Natural killer cell (primary cell): ENCODE data around the gene DENND5A. TPM values are rescaled to one million over a fixed set of nuclear protein-coding genes. Genes with fewer than 3 reads are reported as not detected.

Experiments
- ATAC-seq, 3 donors: fragments of 150-1000 bp in 2 of 3; fragments of 200-7000 bp in 1 of 3; cut with Tn5 transposase; 1 replicate in 1 of 3; 2 replicates in 2 of 3; pipeline ENCODE4 v1.10.0; 2021; ENCODE audit warnings: mild to moderate bottlenecking in 2 of 3, moderate library complexity in 2 of 3
- DNase-seq, 2 donors: peaks; one replicate each; pipeline versions ENCODE4 v3.0.0 to v3.0.0-alpha.2; 2013 to 2021; ENCODE audit warnings: mixed read lengths in 1 of 2
- H3K27ac ChIP-seq: one replicate; pipeline ENCODE4 v1.5.1; 2013; ENCODE audit warnings: mild to moderate bottlenecking, low read length
- H3K27me3 ChIP-seq: one replicate; pipeline ENCODE4 v1.6.1; 2013; ENCODE audit warnings: low read length; ENCODE audit not compliant: control insufficient read depth, insufficient read depth
- H3K36me3 ChIP-seq: one replicate; pipeline ENCODE4 v1.6.1; 2013; ENCODE audit warnings: low read length; ENCODE audit not compliant: control insufficient read depth, insufficient read depth
- H3K4me1 ChIP-seq: one replicate; pipeline ENCODE4 v1.6.1; 2013; ENCODE audit warnings: low read length; ENCODE audit not compliant: control insufficient read depth, insufficient read depth
- H3K4me3 ChIP-seq: one replicate; pipeline ENCODE4 v1.5.1; 2013; ENCODE audit warnings: low read length
- H3K9me3 ChIP-seq: one replicate; pipeline ENCODE4 v1.6.1; 2013; ENCODE audit warnings: low read length; ENCODE audit not compliant: control insufficient read depth, insufficient read depth
- H3K27ac Mint-ChIP-seq, 2 donors: one replicate each; pipeline ENCODE4 v1.8.0; 2022; ENCODE audit warnings: mild to moderate bottlenecking in 2 of 2, mixed read lengths in 2 of 2, moderate library complexity in 1 of 2
- H3K27me3 Mint-ChIP-seq, 2 donors: one replicate each; pipeline ENCODE4 v1.8.0; 2022; ENCODE audit warnings: low read depth in 2 of 2, mixed read lengths in 2 of 2
- H3K36me3 Mint-ChIP-seq: one replicate; pipeline ENCODE4 v1.8.0; 2022; ENCODE audit warnings: mixed read lengths
- H3K4me1 Mint-ChIP-seq, 2 donors: one replicate each; pipeline ENCODE4 v1.8.0; 2022; ENCODE audit warnings: mixed read lengths in 2 of 2
- H3K4me3 Mint-ChIP-seq: one replicate; pipeline ENCODE4 v1.8.0; 2022; ENCODE audit warnings: mild to moderate bottlenecking, moderate library complexity, mixed read lengths
- H3K9me3 Mint-ChIP-seq, 2 donors: one replicate each; pipeline ENCODE4 v1.8.0; 2022; ENCODE audit warnings: mixed read lengths in 2 of 2
- WGBS: methylation state at CpG from one replicate; pipeline ENCODE4 v1.1.7; 2013; ENCODE audit warnings: missing lambda C conversion rate; ENCODE audit not compliant: insufficient coverage; 5-methylcytosine and 5-hydroxymethylcytosine counted together
- intact Hi-C: fragments of 100-400 bp; cut with micrococcal nuclease; formaldehyde crosslinking; loops from one replicate; pipeline ENCODE4 v1.14.2; 2022
- total RNA-seq, 4 donors: library from RNA; stranded (reverse); fragments of 120-200 nt in 1 of 4; gene quantifications; one replicate each; pipeline versions ENCODE4 v1.2.3 to v1.2.4, GENCODE V29; 2013 to 2022
- TF ChIP-seq, protein P1 (sequence below): fragments of 200-600 bp; IDR thresholded peaks from one replicate; pipeline ENCODE4 v1.8.0; 2022; ENCODE audit warnings: antibody characterized with exemption

DENND5A gene
- total RNA-seq, 3 donors from 2014 or later (not counting 1 experiment from before 2014, with no cell fraction given), result 23.8 to 42.5 (median 38.7) TPM

DNA sequence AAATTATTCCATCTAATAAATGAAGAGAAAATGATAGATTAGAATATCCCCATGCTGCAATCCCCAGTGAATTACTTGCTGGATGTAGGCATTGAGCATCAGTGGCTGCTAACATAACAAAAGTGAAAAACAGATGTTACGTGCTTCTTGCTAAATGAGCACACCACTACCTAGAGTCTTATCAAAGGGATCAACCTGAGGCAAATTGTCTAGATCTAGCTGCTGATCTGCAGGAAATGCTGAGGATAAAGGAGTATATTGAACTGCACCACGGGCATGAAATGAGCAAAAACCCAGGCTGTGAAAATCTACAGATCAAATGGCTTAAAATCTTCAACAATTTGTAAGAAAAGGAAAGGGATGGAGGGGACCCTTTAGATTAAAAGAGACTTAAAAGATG lies 128.4 kb downstream of the DENND5A start:
- no peaks in the 10 kb centered on the region for H3K4me1 ChIP-seq
- no peaks in the 10 kb centered on the region for H3K9me3 ChIP-seq
- H3K27ac Mint-ChIP-seq, result no peak overlapping the region
- ATAC-seq (no peak), DNase-seq (no peak)
- no peak overlapping the region for H3K27ac ChIP-seq
- H3K4me3 Mint-ChIP-seq, result no peak overlapping the region
- intact Hi-C loops, result loop anchor here (2.0 to 5.0 kb wide), 2 partner anchors 119 to 222 kb away; no protein-coding TSS in a partner anchor
- H3K36me3 ChIP-seq, result peaks cover 16% of the 10 kb centered on the region
- H3K27me3 ChIP-seq, result no peaks in the 10 kb centered on the region
- H3K36me3 Mint-ChIP-seq, result no peaks in the 10 kb centered on the region
- H3K4me3 ChIP-seq, result no peak overlapping the region
- 84% methylated on average over 2 of the region's 2 CpGs for WGBS
- TF ChIP-seq, protein P1, sequence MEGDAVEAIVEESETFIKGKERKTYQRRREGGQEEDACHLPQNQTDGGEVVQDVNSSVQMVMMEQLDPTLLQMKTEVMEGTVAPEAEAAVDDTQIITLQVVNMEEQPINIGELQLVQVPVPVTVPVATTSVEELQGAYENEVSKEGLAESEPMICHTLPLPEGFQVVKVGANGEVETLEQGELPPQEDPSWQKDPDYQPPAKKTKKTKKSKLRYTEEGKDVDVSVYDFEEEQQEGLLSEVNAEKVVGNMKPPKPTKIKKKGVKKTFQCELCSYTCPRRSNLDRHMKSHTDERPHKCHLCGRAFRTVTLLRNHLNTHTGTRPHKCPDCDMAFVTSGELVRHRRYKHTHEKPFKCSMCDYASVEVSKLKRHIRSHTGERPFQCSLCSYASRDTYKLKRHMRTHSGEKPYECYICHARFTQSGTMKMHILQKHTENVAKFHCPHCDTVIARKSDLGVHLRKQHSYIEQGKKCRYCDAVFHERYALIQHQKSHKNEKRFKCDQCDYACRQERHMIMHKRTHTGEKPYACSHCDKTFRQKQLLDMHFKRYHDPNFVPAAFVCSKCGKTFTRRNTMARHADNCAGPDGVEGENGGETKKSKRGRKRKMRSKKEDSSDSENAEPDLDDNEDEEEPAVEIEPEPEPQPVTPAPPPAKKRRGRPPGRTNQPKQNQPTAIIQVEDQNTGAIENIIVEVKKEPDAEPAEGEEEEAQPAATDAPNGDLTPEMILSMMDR, result no peak
- H3K27me3 Mint-ChIP-seq, result no peaks in the 10 kb centered on the region
- H3K4me1 Mint-ChIP-seq, result peaks cover 0 to 6% of the 10 kb centered on the region in 2 donors
- H3K9me3 Mint-ChIP-seq, result no peaks in the 10 kb centered on the region

DNA sequence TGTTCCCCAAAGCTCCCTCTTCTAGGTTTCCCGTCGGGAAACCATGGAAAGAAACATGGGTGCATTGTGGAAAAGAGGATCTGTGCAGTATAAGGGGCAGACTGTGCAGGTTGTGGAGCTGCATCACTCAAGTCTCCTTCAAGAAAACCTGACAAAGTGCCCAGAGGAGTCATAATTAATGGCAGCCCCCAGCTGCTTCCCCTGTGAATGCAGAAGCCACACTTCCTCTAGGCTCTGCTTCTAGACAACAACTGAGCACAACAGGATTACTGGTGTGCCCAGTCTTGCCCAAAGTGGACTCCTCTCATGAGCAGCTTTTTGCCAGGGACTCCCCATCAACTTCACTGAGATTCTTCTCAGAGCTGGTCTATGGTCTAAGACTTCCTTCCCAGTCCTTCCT lies 131.2 kb downstream of the DENND5A start:
- Histone ChIP-seq H3K27ac (no peak overlapping the region), H3K9me3 (no peaks in the 10 kb centered on the region), H3K4me1 (no peaks in the 10 kb centered on the region), H3K4me3 (no peak overlapping the region), H3K36me3 (peaks cover 1% of the 10 kb centered on the region), H3K27me3 (no peaks in the 10 kb centered on the region)
- 94% methylated on average over 2 of the region's 2 CpGs for WGBS
- ATAC-seq (no peak), DNase-seq (no peak)
- H3K27me3 Mint-ChIP-seq, result no peaks in the 10 kb centered on the region
- TF ChIP-seq, protein P1, result no peak
- H3K4me1 Mint-ChIP-seq, result peaks cover 0 to 6% of the 10 kb centered on the region in 2 donors
- H3K27ac Mint-ChIP-seq, result no peak overlapping the region
- no peaks in the 10 kb centered on the region for H3K36me3 Mint-ChIP-seq
- H3K4me3 Mint-ChIP-seq, result no peak overlapping the region
- H3K9me3 Mint-ChIP-seq, result no peaks in the 10 kb centered on the region
- intact Hi-C loops, result no loop called here

DNA sequence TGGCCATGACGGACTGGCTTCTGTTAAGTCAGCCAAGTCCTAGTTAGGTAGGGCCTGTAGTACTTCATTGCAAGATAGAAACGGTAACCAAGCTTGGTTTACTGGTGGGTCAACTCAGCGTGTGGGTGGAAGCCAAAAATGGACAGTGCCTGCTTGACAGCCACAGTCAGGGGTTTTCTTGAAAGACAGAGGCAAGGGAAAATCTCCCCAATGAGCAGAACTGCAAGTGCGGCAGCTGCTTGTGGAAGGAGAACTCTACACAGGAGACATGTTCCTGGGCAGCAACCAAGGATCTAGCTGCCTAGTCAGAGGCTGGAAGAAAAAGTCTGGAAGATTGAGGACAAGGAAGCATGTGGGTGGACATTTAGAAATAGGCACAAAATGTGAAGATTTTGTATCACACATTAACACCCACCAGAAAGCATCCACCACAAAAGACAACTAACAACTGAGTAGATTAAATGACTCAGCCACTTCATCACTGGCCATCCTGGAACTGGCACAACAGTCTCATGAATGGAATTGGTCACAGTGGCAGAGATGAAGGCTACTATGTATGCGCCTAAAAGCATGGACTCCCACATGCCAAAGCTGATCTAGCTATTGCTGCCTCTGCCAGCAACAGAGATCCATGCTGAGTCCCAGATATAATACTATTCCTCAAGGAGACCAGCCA lies 132.8 kb downstream of the DENND5A start:
- Mint-ChIP-seq H3K9me3 (no peaks in the 10 kb centered on the region), H3K4me3 (no peak overlapping the region), H3K4me1 (no peaks in the 10 kb centered on the region), H3K36me3 (no peaks in the 10 kb centered on the region), H3K27me3 (no peaks in the 10 kb centered on the region), H3K27ac (no peak overlapping the region)
- ATAC-seq (no peak), DNase-seq (no peak)
- Histone ChIP-seq H3K27me3 (no peaks in the 10 kb centered on the region), H3K27ac (no peak overlapping the region), H3K36me3 (no peaks in the 10 kb centered on the region), H3K4me1 (no peaks in the 10 kb centered on the region), H3K9me3 (no peaks in the 10 kb centered on the region), H3K4me3 (no peak overlapping the region)
- whole genome bisulfite sequencing, result 89% methylated on average over 5 of the region's 5 CpGs
- TF ChIP-seq, protein P1, result no peak
- intact Hi-C loops, result no loop called here

DNA sequence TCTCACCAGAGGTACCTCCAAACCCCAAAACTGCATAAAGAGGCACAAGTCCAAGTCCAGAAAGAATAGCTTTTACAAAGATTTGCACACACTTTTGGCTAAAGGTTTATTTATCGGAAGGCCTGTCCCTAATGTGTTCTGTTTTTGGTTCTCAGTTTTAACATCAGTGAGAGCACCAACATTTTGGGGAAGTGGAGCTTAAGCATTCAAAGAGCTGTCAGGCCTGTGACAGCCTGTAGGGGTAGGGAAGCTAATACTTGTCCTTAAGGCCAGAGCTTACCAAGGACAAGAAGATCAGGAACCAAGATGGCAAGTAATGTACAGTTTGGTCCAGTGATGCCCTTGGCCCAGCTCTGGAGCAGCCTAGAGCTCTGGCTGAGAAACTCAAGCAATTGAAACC lies 134.9 kb downstream of the DENND5A start:
- H3K9me3 ChIP-seq, result no peaks in the 10 kb centered on the region
- no peak overlapping the region for H3K27ac ChIP-seq
- no peak for ATAC-seq
- no peak overlapping the region for H3K4me3 ChIP-seq
- no peak for DNase-seq
- H3K4me1 Mint-ChIP-seq, result no peaks in the 10 kb centered on the region
- H3K36me3 Mint-ChIP-seq, result no peaks in the 10 kb centered on the region
- H3K27ac Mint-ChIP-seq, result no peak overlapping the region
- H3K27me3 ChIP-seq, result no peaks in the 10 kb centered on the region
- H3K4me3 Mint-ChIP-seq, result no peak overlapping the region
- 93% methylated on average over 1 of the region's 1 CpG for WGBS
- H3K36me3 ChIP-seq, result no peaks in the 10 kb centered on the region
- no peaks in the 10 kb centered on the region for H3K4me1 ChIP-seq
- no peaks in the 10 kb centered on the region for H3K27me3 Mint-ChIP-seq
- intact Hi-C loops, result no loop called here
- no peaks in the 10 kb centered on the region for H3K9me3 Mint-ChIP-seq
- TF ChIP-seq, protein P1, result no peak
